CD4-positive, alpha-beta T cell treated with Interleukin-6 for 4 hours (primary cell): ENCODE data around the gene KIF17.

Experiments used
- DNase-seq: peaks from one replicate; pipeline ENCODE4 v3.0.0-alpha.2; 2020; ENCODE audit warnings: mixed read lengths

KIF17 gene

GRCh38 chr1:20657024-20657423 lies 60.8 kb downstream of the KIF17 start:
- DNase-seq, result no peak

GRCh38 chr1:20654104-20654690 lies 63.6 kb downstream of the KIF17 start:
- DNase-seq, result no peak

- DNase-seq, result no peak
Observed at GRCh38 chr1:20652300-20652699, 65.5 kb downstream of the KIF17 start.

GRCh38 chr1:20648946-20649345 lies 68.9 kb downstream of the KIF17 start:
- no peak for DNase-seq

GRCh38 chr1:20648438-20648837 lies 69.4 kb downstream of the KIF17 start:
- DNase-seq, result no peak

GRCh38 chr1:20645414-20645813 lies 72.4 kb downstream of the KIF17 start:
- no peak for DNase-seq

GRCh38 chr1:20644416-20644815 lies 73.4 kb downstream of the KIF17 start:
- DNase-seq, result no peak

GRCh38 chr1:20643080-20643479 lies 74.7 kb downstream of the KIF17 start:
- DNase-seq, result no peak

GRCh38 chr1:20641975-20642374 lies 75.8 kb downstream of the KIF17 start:
- no peak for DNase-seq

- peak; percentile 66 for DNase-seq
Observed at GRCh38 chr1:20640183-20640597, 77.6 kb downstream of the KIF17 start.

- DNase-seq, result no peak
Observed at GRCh38 chr1:20636785-20637347, 80.9 kb downstream of the KIF17 start.

GRCh38 chr1:20634594-20635084 lies 83.2 kb downstream of the KIF17 start:
- DNase-seq, result peak; percentile 40

- peak; percentile 37 for DNase-seq
Observed at GRCh38 chr1:20634065-20634593, 83.7 kb downstream of the KIF17 start.

- peak; percentile 84 for DNase-seq
Observed at GRCh38 chr1:20633190-20634064, 84.4 kb downstream of the KIF17 start, which contains the start of gene PINK1. TSS of gene PINK1 (plus strand) at chr1:20633458. CDS start at chr1:20633549, 91 bp downstream.

- no peak for DNase-seq
Observed at GRCh38 chr1:20632386-20632785, 85.4 kb downstream of the KIF17 start.

- no peak for DNase-seq
Observed at GRCh38 chr1:20630729-20631128, 87.1 kb downstream of the KIF17 start.

GRCh38 chr1:20626524-20626923 lies 91.3 kb downstream of the KIF17 start:
- DNase-seq, result no peak

GRCh38 chr1:20626098-20626427 lies 91.7 kb downstream of the KIF17 start:
- DNase-seq, result no peak

- no peak for DNase-seq
Observed at GRCh38 chr1:20625176-20626097, 92.4 kb downstream of the KIF17 start.

GRCh38 chr1:20624709-20625108 lies 93.1 kb downstream of the KIF17 start:
- no peak for DNase-seq

GRCh38 chr1:20621012-20621411 lies 96.8 kb downstream of the KIF17 start:
- DNase-seq, result no peak

- no peak for DNase-seq
Observed at GRCh38 chr1:20619999-20620398, 97.8 kb downstream of the KIF17 start.

- DNase-seq, result no peak
Observed at GRCh38 chr1:20618550-20618949, 99.3 kb downstream of the KIF17 start.
